Measurements from ENCODE around the gene PLEKHM1. TPM values are rescaled to one million over a fixed set of nuclear protein-coding genes. Genes with fewer than 3 reads are reported as not detected.
"Not testable (repeated sequence)": the region's sequence is repeated elsewhere in the genome, so short reads cannot be mapped to it uniquely, and the experiment has no call there.

Gene PLEKHM1
- total RNA-seq, 2 experiments from 2014 or later: 108 to 118 TPM

DNA sequence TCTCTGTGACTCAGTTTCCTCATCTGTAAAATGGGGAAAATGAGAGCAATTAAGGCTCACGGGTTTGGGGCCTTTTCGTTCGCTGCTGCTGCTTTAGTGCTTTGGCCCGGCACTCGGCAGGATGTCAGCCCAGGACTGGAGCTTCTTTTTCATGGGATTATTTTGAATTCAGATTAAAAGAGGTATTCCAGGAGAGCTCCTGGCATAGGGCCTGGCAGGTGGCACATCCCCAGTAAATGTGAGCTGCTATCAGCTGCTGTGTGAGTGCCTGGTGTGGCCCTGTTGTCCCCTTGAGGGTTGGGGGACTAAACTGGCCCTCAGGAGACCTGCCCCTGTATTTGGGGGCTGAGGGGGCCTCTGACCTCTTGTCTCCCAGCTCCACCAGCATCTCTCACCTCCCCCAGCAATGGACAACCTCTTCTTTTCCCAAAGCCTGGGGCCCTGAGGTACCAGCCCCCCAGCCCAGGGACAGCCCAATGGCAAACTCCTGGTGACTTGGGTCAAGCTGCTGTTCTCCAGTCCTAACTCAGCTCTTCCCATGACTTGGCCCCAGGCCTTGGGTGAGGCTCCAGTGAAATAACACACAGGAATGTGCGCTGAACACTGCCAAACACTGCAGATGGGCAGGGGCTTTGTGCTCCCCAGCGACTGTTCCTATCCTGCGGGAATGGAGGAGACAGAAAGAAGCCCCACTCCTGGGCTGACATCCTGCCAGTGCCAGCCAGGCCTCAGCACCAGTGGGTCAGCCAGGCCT lies 43.5 kb downstream of the PLEKHM1 start:
- POLR2A ChIA-PET; H3K27me3 ChIP-seq (ENCODE audit: control insufficient read depth in 1 of 2, insufficient read depth in 2 of 2, low read length in 2 of 2); H3K27ac Mint-ChIP-seq; H3K27me3 Mint-ChIP-seq; H3K27ac ChIP-seq (ENCODE audit: low read depth in 1 of 2, low read length in 2 of 2); ATAC-seq (ENCODE audit: poor library complexity); H3K9me3 ChIP-seq (ENCODE audit: control insufficient read depth in 1 of 2, insufficient read depth in 1 of 2, low read length in 2 of 2); H3K9me3 Mint-ChIP-seq; H3K4me3 ChIP-seq (ENCODE audit: low read length); CTCF ChIA-PET; DNase-seq; H3K4me3 Mint-ChIP-seq; intact Hi-C loops (cut with DNase I, micrococcal nuclease); H3K4me1 Mint-ChIP-seq (ENCODE audit: low read depth): not testable (repeated sequence)
- peaks cover 31% of the 10 kb centered on the region for H3K36me3 Mint-ChIP-seq (ENCODE audit: low read depth)
- Histone ChIP-seq H3K36me3 (ENCODE audit: insufficient read depth, low read length) (peaks cover 14% of the 10 kb centered on the region), H3K4me1 (ENCODE audit: insufficient read depth, low read length) (peaks cover 14% of the 10 kb centered on the region)

DNA sequence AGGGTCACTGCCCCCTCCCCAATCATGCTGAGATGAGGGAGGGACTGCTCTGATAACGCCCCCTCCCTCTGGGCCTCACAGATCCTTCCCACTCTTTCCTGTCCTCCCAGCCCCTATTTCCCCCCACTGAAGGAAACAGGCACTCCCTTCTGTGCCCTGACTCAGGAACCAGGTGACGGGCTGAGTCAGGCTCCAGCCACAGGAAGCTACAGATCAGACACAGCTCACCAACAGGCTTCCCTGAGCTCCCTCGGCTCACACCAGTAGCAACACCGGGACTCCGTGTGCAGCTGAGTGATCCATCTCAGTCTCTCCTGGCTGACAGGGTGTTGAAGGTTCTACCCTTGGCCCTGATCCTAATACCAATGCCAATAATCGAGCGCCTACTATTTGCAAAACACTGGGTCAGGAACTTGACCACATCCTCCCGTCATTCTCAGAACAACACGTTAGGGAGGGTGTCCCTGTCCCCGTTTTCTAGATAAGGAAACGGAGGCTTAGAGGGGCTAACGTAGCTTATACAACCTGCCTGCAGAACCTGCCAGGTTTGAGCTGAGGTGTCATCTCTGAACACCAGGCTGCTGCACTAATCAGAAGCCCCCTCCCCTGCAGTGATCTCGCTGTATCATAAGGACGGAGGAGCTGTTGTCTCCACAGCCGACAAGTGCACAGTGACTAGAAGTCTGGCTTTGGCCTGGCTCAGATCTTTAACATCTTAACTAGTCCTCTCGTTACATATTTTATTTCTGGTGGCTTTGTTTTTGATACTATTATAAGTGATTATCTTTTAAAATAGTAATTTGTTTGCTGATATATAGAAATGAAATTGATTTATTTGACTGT lies 44.4 kb downstream of the PLEKHM1 start:
- H3K4me3 Mint-ChIP-seq: not testable (repeated sequence)

DNA sequence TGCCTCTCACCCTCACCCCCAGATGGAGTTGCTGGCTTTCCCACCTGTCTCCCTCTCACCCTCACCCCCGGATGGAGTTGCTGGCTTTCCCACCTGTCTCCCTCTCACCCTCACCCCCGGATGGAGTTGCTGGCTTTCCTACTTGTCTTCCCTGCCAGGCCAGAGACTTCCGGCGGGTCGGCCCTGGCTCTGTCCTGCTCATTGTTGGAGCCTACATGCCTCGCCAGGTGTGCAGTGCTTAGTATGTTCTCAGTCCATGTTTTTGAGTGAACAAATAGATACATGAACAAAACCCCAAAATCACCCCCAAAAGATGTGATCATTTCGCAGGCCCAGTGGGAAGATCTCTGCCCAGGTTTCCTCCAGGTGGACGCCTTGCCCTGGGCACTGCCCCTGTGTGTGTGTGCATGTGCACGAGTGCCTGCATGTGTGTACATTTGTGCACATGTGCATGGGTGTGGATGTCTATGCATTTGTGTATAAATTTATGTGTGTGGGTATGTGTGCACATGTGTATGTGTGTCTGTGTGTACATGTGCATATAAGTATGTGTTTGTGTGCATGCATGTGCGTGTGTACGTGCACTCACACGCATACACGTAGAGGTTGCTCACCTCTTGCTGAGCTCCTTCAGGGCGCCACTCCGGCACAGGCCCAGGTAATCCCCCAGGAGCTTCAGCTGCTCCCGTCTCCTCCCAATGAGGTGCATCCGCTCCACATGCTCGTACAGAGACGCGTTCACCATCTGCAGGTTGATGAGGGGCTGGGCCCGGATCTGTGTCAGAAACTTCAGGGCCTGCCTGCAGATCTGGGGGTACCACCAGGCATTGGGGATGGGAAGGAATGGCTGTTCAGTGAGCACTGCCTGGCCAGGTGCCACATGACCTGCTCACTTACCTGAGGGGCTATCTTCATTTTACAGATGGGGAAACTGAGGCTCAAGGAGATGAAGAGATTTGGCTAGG lies 45.4 kb downstream of the PLEKHM1 start:
- Histone ChIP-seq H3K36me3 (ENCODE audit: insufficient read depth, low read length) (peaks cover 14% of the 10 kb centered on the region), H3K4me1 (ENCODE audit: insufficient read depth, low read length) (peaks cover 23% of the 10 kb centered on the region)
- H3K27ac ChIP-seq (ENCODE audit: low read depth in 1 of 2, low read length in 2 of 2); CTCF ChIA-PET; H3K9me3 ChIP-seq (ENCODE audit: control insufficient read depth in 1 of 2, insufficient read depth in 1 of 2, low read length in 2 of 2); H3K27ac Mint-ChIP-seq; POLR2A ChIA-PET; intact Hi-C loops (cut with DNase I, micrococcal nuclease); H3K4me3 Mint-ChIP-seq; ATAC-seq (ENCODE audit: poor library complexity); H3K27me3 ChIP-seq (ENCODE audit: control insufficient read depth in 1 of 2, insufficient read depth in 2 of 2, low read length in 2 of 2); DNase-seq; H3K4me1 Mint-ChIP-seq (ENCODE audit: low read depth); H3K27me3 Mint-ChIP-seq; H3K9me3 Mint-ChIP-seq; H3K4me3 ChIP-seq (ENCODE audit: low read length): not testable (repeated sequence)
- peaks cover 30% of the 10 kb centered on the region for H3K36me3 Mint-ChIP-seq (ENCODE audit: low read depth)

More for the DNA sequence above, 44.4 kb downstream of the PLEKHM1 start:
- H3K4me1 Mint-ChIP-seq (ENCODE audit: low read depth); H3K9me3 Mint-ChIP-seq; intact Hi-C loops (cut with DNase I, micrococcal nuclease); H3K9me3 ChIP-seq (ENCODE audit: control insufficient read depth in 1 of 2, insufficient read depth in 1 of 2, low read length in 2 of 2); H3K4me3 ChIP-seq (ENCODE audit: low read length); CTCF ChIA-PET; H3K27me3 Mint-ChIP-seq; H3K27me3 ChIP-seq (ENCODE audit: control insufficient read depth in 1 of 2, insufficient read depth in 2 of 2, low read length in 2 of 2); POLR2A ChIA-PET: not testable (repeated sequence)
- Histone ChIP-seq H3K36me3 (ENCODE audit: insufficient read depth, low read length) (peaks cover 14% of the 10 kb centered on the region), H3K4me1 (ENCODE audit: insufficient read depth, low read length) (peaks cover 16% of the 10 kb centered on the region), H3K27ac (ENCODE audit: low read depth in 1 of 2, low read length in 2 of 2) (peak overlapping the region in 1 of 2 donors; percentile 9)
- peaks cover 31% of the 10 kb centered on the region for H3K36me3 Mint-ChIP-seq (ENCODE audit: low read depth)
- peak in 3 of 14 experiments; percentile 47 to 50 (median 48) for DNase-seq
- H3K27ac Mint-ChIP-seq: peak overlapping the region; percentile 55
- ATAC-seq (ENCODE audit: poor library complexity): peak; percentile 74

- POLR2A ChIA-PET; H3K27me3 ChIP-seq (ENCODE audit: control insufficient read depth in 1 of 2, insufficient read depth in 2 of 2, low read length in 2 of 2); ATAC-seq (ENCODE audit: poor library complexity); H3K4me3 ChIP-seq (ENCODE audit: low read length); H3K4me3 Mint-ChIP-seq; H3K27ac Mint-ChIP-seq; H3K9me3 Mint-ChIP-seq; CTCF ChIA-PET; H3K27ac ChIP-seq (ENCODE audit: low read depth in 1 of 2, low read length in 2 of 2); H3K4me1 Mint-ChIP-seq (ENCODE audit: low read depth); intact Hi-C loops (cut with DNase I, micrococcal nuclease); H3K27me3 Mint-ChIP-seq; H3K9me3 ChIP-seq (ENCODE audit: control insufficient read depth in 1 of 2, insufficient read depth in 1 of 2, low read length in 2 of 2): not testable (repeated sequence)
- H3K36me3 Mint-ChIP-seq (ENCODE audit: low read depth): peaks cover 34% of the 10 kb centered on the region
- peak in 1 of 14 experiments; percentile 7 for DNase-seq
- Histone ChIP-seq H3K36me3 (ENCODE audit: insufficient read depth, low read length) (peaks cover 12% of the 10 kb centered on the region), H3K4me1 (ENCODE audit: insufficient read depth, low read length) (peaks cover 23% of the 10 kb centered on the region)
These were observed 46.2 kb downstream of the PLEKHM1 start for GRCh38 chr17:45444301-45444700.

- H3K27ac Mint-ChIP-seq; ATAC-seq (ENCODE audit: poor library complexity); H3K27me3 Mint-ChIP-seq: not testable (repeated sequence)
These were observed 46.9 kb downstream of the PLEKHM1 start for GRCh38 chr17:45443371-45444260.

More at GRCh38 chr17:45443371-45444260, 46.9 kb downstream of the PLEKHM1 start:
- H3K27me3 ChIP-seq (ENCODE audit: control insufficient read depth in 1 of 2, insufficient read depth in 2 of 2, low read length in 2 of 2); H3K4me3 ChIP-seq (ENCODE audit: low read length); H3K4me3 Mint-ChIP-seq; H3K27ac ChIP-seq (ENCODE audit: low read depth in 1 of 2, low read length in 2 of 2); POLR2A ChIA-PET; intact Hi-C loops (cut with DNase I, micrococcal nuclease); CTCF ChIA-PET; H3K9me3 Mint-ChIP-seq; H3K4me1 Mint-ChIP-seq (ENCODE audit: low read depth); H3K9me3 ChIP-seq (ENCODE audit: control insufficient read depth in 1 of 2, insufficient read depth in 1 of 2, low read length in 2 of 2): not testable (repeated sequence)
- peak in 1 of 14 experiments; percentile 2 for DNase-seq
- H3K4me1 ChIP-seq (ENCODE audit: insufficient read depth, low read length): peaks cover 23% of the 10 kb centered on the region
- H3K36me3 Mint-ChIP-seq (ENCODE audit: low read depth): peaks cover 35% of the 10 kb centered on the region
- peaks cover 18% of the 10 kb centered on the region for H3K36me3 ChIP-seq (ENCODE audit: insufficient read depth, low read length)
